GM10248 (cell line): ENCODE measurements around the gene CAMTA1.

Experiments
- CTCF ChIA-PET: fragments of 300-600 bp; sonication (Branson Sonifier 250); formaldehyde crosslinking; extraction: SDS; loops from one replicate; lab custom pipeline; 2021; ENCODE audit warnings: antibody characterized with exemption; lab: Yijun Ruan, JAX
- POLR2A ChIA-PET: fragments of 350-650 bp; sonication (Branson Sonifier 250); formaldehyde crosslinking; extraction: SDS; loops from one replicate; lab custom pipeline; 2020; ENCODE audit warnings: antibody characterized with exemption; lab: Yijun Ruan, JAX
- DNase-seq: peaks from one replicate; pipeline ENCODE4 v3.0.0; 2012; ENCODE audit errors: extremely low spot score
- CTCF ChIP-seq: IDR thresholded peaks from 2 replicates; pipeline ENCODE4 v1.5.1; 2012; ENCODE audit warnings: mild to moderate bottlenecking, low read depth; ENCODE audit errors: extremely low read depth, missing control alignments, control extremely low read depth

The CAMTA1 gene

GRCh38 chr1:7045897-7046296, 260.6 kb downstream of the CAMTA1 start:
- CTCF ChIA-PET = no interaction called here
- no peak for TF ChIP-seq CTCF
- POLR2A ChIA-PET = no interaction called here
- DNase-seq = no peak

GRCh38 chr1:7046314-7046713, 261.1 kb downstream of the CAMTA1 start:
- DNase-seq = no peak
- TF ChIP-seq CTCF = no peak
- CTCF ChIA-PET = no interaction called here
- POLR2A ChIA-PET = no interaction called here

- no peak for DNase-seq
- CTCF ChIA-PET = interaction anchor here (3.8 kb wide), 1 partner anchor 24 kb away, joined by 17 read pairs; no protein-coding TSS in a partner anchor
- POLR2A ChIA-PET = no interaction called here
- TF ChIP-seq CTCF = no peak
These were observed 261.6 kb downstream of the CAMTA1 start for GRCh38 chr1:7046891-7047290.

- CTCF ChIA-PET = interaction anchor here (3.8 kb wide), 1 partner anchor 23 kb away, joined by 17 read pairs; no protein-coding TSS in a partner anchor
- POLR2A ChIA-PET = no interaction called here
- TF ChIP-seq CTCF = no peak
- DNase-seq = no peak
These were observed 262.6 kb downstream of the CAMTA1 start for GRCh38 chr1:7047866-7048265.

GRCh38 chr1:7048395-7048794, 263.1 kb downstream of the CAMTA1 start:
- ChIA-PET POLR2A (no interaction called here), CTCF (interaction anchor here (3.8 kb wide), 1 partner anchor 22 kb away, joined by 17 read pairs; no protein-coding TSS in a partner anchor)
- no peak for TF ChIP-seq CTCF
- DNase-seq = no peak

GRCh38 chr1:7049913-7050625, 264.8 kb downstream of the CAMTA1 start:
- TF ChIP-seq CTCF = no peak
- ChIA-PET POLR2A (no interaction called here), CTCF (interaction anchor here (3.8 kb wide), 1 partner anchor 21 kb away, joined by 17 read pairs; no protein-coding TSS in a partner anchor)
- DNase-seq = no peak
